Erythroblast (primary cell): ENCODE results near the gene HSH2D.
"Not testable (repeated sequence)": the region's sequence is repeated elsewhere in the genome, so short reads cannot be mapped to it uniquely, and the experiment has no call there.

ENCODE experiments used
- DNase-seq, 2 experiments: peaks; one replicate each; lab custom pipeline; 2025; lab: John Stamatoyannopoulos, UW
- GATA1 ChIP-seq: IDR thresholded peaks from 2 replicates; pipeline ENCODE4 v1.6.1; 2011; ENCODE audit warnings: low read depth, mild to moderate bottlenecking, control low read depth, low read length, moderate library complexity
- POLR2A ChIP-seq: IDR thresholded peaks from 2 replicates; pipeline ENCODE4 v1.6.1; 2011; ENCODE audit warnings: mild to moderate bottlenecking, low read length

The HSH2D gene

DNA sequence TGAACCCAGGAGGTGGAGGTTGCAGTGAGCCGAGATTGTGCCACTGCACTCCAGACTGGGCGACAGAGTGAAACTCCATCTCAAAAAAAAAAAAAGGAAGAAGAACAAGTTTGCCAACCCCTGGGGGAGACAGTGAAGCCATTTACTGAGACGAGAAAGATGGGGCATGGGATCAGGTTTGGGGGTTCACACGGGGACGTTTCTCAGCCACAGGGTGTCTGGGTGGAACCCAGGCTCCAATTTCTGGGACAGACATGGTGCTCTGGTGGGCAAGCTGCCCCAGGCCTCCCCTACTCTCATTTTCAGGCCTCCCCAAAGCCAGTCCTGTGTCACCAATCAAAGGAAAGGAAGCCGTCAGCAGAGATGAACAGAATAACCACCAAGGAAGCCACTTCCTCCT, 13.4 kb downstream of the HSH2D start:
- no peak for TF ChIP-seq GATA1
- TF ChIP-seq POLR2A = no peak
- DNase-seq = no peak

- TF ChIP-seq GATA1 (no peak), POLR2A (no peak)
- no peak for DNase-seq
Measured at GRCh38 chr19:16157601-16158000, 14.1 kb downstream of the HSH2D start.

DNA sequence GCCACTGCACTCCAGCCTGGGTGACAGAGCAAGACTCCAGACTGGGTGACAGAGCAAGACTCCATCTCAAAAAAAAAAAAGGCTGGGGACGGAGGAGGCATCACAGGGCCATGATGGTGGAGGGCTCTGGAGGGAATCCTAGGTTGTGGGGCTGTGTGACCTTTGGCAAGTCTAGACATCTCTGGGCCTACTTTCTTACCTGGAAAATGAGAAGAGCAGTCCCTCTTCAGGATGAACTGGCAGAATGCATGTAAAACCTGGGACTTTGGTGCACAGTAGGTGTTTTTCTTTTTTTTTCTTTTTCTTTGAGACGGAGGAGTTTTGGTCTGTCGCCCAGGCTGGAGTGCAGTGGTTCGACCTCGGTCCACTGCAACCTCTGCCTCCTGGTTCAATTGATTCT, 16.2 kb downstream of the HSH2D start:
- no peak for DNase-seq
- TF ChIP-seq GATA1 (no peak), POLR2A (no peak)

GRCh38 chr19:16160445-16160942, 17.0 kb downstream of the HSH2D start:
- no peak for DNase-seq
- no peak for TF ChIP-seq GATA1
- TF ChIP-seq POLR2A = no peak

- no peak for TF ChIP-seq POLR2A
- TF ChIP-seq GATA1 = no peak
- no peak for DNase-seq
Measured at GRCh38 chr19:16160943-16161560, 17.6 kb downstream of the HSH2D start.

- no peak for TF ChIP-seq GATA1
- no peak for TF ChIP-seq POLR2A
Measured at GRCh38 chr19:16161840-16162239, 18.4 kb downstream of the HSH2D start.

DNA sequence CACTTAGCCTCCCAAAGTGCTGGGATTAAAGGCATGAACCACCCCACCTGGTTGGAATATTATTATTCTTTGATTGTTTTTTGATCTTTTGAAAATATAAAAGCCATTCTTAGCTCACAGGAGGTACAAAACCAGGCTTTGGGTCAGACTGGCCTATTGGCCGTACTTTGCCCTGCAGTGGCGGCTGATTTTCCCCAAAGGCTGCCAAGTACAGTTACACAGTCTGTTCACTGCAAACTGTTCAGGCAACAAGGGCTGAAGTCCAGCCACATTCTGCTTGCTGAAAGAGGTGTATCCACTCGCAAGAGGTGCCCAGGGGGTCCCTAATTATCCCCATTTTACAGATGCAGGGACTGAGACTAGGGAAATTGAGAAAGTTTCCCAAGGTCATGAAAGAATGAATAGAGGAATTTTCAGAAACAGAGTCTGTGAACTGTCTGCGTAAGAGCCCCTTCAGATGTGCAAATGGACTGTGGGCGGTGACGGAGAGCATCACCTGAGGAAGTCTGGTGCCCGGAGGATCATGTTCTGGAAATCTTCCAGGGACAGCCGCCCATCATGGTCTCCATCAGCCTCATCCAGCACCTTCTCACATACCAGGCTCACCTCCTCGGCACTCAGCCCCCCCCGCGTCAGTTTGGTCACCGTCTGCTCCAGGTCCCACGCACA, 20.9 kb downstream of the HSH2D start:
- TF ChIP-seq GATA1 = no peak
- TF ChIP-seq POLR2A = no peak
- DNase-seq = no peak

More at GRCh38 chr19:16161840-16162239, 18.4 kb downstream of the HSH2D start:
- DNase-seq = no peak

DNA sequence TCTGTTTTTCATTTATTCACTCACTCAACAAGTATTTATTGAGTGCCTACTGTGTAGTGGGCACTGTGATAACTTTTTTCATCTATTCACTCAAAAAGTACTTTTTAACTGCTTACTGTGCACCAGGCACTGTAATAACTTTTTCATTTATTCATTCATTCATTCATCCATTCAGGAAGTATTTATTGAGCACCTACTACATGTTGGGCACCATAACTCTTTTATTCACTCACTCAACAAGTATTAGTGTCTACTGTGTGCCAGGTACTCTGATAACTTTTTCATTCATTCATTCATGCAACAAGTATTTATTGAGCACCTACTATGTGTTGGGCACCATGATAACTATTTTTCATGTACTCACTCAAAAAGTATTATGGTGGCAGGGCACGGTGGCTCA, 22.9 kb downstream of the HSH2D start:
- TF ChIP-seq POLR2A (no peak), GATA1 (no peak)
- no peak for DNase-seq

DNA sequence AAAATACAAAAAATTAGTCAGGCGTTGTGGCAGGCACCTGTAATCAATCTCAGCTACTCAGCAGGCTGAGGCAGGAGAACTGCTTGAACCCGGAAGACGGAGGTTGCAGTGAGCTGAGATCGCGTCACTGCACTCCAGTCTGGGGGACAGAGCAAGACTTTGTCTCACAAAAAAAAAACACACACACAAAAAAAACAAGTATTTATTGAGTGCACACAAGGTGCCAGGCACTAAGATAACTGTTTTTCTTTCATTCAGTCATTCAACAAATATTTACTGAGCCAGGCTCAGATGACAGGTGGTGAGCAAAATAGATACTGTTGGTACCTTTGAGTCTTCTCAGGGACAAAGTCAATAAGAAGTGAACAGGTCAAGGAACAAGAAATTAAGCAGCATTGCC, 23.6 kb downstream of the HSH2D start:
- TF ChIP-seq POLR2A (no peak), GATA1 (no peak)
- no peak for DNase-seq

DNA sequence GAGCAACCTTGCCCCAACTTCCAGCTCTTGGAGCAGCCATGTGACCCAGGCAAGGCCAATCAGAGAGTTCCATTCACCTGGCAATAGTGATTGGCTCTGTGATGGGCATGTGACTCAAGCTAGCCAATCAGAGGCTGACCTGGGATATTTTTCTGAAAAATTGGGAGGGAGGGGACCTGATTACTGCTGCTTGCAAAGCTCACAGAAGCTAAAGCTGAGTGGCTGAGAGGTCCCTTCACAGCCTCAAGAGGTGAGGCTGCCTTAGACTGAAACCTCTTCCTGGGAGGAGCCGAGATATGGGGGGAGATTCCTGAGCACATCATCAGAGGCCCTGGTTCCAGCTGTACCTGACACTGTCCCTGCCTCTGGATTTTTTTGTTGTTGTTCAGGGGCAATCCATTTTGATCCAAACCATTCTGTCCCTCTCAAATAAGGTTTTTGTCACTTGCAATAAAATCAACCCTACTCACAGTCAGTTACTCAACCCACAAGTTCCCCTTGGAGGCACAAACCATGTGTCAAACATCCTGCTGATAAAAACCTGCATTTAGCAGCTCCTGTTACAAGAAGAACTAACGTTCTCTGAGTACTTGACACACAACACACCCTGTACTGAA, 25.1 kb downstream of the HSH2D start:
- DNase-seq = peak; percentile 11 to 15
- TF ChIP-seq GATA1 = no peak

- no peak for DNase-seq
- TF ChIP-seq GATA1 (no peak), POLR2A (no peak)
Measured at GRCh38 chr19:16170134-16170533, 26.6 kb downstream of the HSH2D start.

- DNase-seq = no peak
- TF ChIP-seq GATA1 (no peak), POLR2A (no peak)
Measured at GRCh38 chr19:16175954-16176353, 32.5 kb downstream of the HSH2D start.

- not testable (repeated sequence) for DNase-seq
Measured at GRCh38 chr19:16178866-16179265, 35.4 kb downstream of the HSH2D start.

GRCh38 chr19:16180611-16181010, 37.1 kb downstream of the HSH2D start:
- DNase-seq = no peak
- TF ChIP-seq GATA1 = no peak
- no peak for TF ChIP-seq POLR2A
